ENCODE data around the gene PEX5.
"Not testable (repeated sequence)": the region's sequence is repeated elsewhere in the genome, so short reads cannot be mapped to it uniquely, and the experiment has no call there.

Gene PEX5

DNA sequence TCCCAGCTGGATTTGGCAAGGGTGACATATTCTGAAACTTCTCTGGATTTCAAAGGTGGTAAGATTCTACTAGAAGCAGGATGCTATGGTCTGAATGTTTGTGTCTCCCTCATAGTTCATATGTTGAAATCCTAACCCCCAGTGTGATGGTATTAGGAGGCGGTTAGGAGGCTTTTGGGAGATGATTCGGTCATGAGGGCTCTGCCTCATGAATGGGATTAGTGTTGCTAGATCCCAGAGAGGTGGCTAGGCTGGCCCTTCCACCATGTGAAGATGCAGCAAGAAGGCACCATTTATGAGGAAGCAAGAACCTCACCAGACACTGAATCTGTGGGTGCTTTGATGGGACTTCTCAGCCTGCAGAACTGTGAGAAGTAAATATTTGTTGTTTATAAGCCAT lies 11.0 kb upstream of the PEX5 start:
- no peak for DNase-seq
- H3K9me3 ChIP-seq = peaks cover 3% of the 10 kb centered on the region; the same call in 1 of the 2 replicates
- no peaks in the 10 kb centered on the region for H3K27me3 ChIP-seq
- no peaks in the 10 kb centered on the region for H3K36me3 ChIP-seq
- no peak for TF ChIP-seq CTCF (IDR thresholded peaks at IDR 0.05; ENCODE audit: low read depth, low read length)
- H3K4me1 ChIP-seq = no peaks in the 10 kb centered on the region
- H3K4me3 ChIP-seq (ENCODE audit: low read depth, low read length) = no peak overlapping the region

GRCh38 chr12:7180685-7181084 lies 8.8 kb upstream of the PEX5 start:
- Histone ChIP-seq H3K27me3 (no peaks in the 10 kb centered on the region), H3K36me3 (no peaks in the 10 kb centered on the region), H3K4me3 (ENCODE audit: low read depth, low read length) (no peak overlapping the region), H3K4me1 (no peaks in the 10 kb centered on the region), H3K9me3 (peaks cover 3% of the 10 kb centered on the region; the same call in 1 of the 2 replicates)
- TF ChIP-seq CTCF (IDR thresholded peaks at IDR 0.05; ENCODE audit: low read depth, low read length) = no peak
- DNase-seq = no peak

GRCh38 chr12:7186058-7186457 lies 3.4 kb upstream of the PEX5 start:
- H3K9me3 ChIP-seq; H3K36me3 ChIP-seq; H3K27me3 ChIP-seq; H3K4me3 ChIP-seq (ENCODE audit: low read depth, low read length); H3K4me1 ChIP-seq; DNase-seq: not testable (repeated sequence)

DNA sequence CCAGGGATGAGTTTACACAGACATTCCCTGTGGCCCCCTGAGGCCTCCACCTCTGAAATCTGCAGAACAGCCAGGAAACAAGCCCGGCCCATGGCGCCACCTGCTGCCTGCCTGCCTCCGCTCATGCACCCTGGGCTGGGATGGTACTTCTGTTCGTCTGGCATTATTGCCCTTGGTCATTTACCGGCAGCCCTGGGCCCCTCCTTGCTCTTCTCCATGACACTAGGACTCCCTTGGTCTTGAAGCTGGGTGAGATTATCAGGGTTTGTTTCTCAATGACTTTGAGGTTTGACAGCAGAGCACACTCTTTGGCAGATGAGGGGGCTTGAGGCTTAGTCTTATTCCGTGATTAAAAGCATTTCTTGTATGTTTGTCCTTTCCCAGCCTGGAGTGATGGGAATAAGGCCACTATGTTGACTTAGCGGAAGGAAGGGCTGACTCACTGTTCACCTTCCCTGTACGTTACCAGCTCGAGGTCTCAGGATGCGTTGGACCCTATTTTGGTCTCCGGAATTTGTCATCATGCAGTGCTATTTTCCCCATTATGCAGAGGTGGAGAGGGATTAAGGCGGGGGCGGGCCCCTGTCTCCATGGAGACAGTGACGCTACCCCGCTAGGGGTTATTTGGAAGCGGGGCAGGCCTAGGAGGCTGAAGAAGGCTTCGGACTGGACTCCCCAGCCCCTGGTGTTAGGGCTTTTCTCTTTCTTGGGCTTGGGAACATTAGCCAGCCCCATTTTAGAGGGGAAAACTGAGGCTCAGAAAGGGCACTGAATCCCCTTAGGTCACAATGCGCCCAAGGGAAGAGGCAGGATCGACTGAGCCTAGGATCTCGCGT lies 706 bp upstream of the PEX5 start:
- H3K36me3 ChIP-seq = peaks cover 13% of the 10 kb centered on the region
- H3K4me3 ChIP-seq (ENCODE audit: low read depth, low read length) = peak overlapping the region; percentile 88
- no peaks in the 10 kb centered on the region for H3K9me3 ChIP-seq
- peaks cover 4% of the 10 kb centered on the region; the same call in 1 of the 2 replicates for H3K4me1 ChIP-seq
- DNase-seq = peak; percentile 93
- no peaks in the 10 kb centered on the region for H3K27me3 ChIP-seq
- peak; percentile 89 for TF ChIP-seq CTCF (IDR thresholded peaks at IDR 0.05; ENCODE audit: low read depth, low read length)

GRCh38 chr12:7190268-7191055 lies 976 bp downstream of the PEX5 start:
- H3K36me3 ChIP-seq = peaks cover 26% of the 10 kb centered on the region
- peaks cover 9% of the 10 kb centered on the region for H3K4me1 ChIP-seq
- no peaks in the 10 kb centered on the region for H3K27me3 ChIP-seq
- TF ChIP-seq CTCF (IDR thresholded peaks at IDR 0.05; ENCODE audit: low read depth, low read length) = no peak
- no peaks in the 10 kb centered on the region for H3K9me3 ChIP-seq
- peak; percentile 32 for DNase-seq
- H3K4me3 ChIP-seq (ENCODE audit: low read depth, low read length) = peak overlapping the region; percentile 79

GRCh38 chr12:7193674-7194073 lies 4.2 kb downstream of the PEX5 start:
- no peak for TF ChIP-seq CTCF (IDR thresholded peaks at IDR 0.05; ENCODE audit: low read depth, low read length)
- H3K27me3 ChIP-seq = no peaks in the 10 kb centered on the region
- H3K9me3 ChIP-seq = no peaks in the 10 kb centered on the region
- H3K36me3 ChIP-seq = peaks cover 39% of the 10 kb centered on the region
- no peak overlapping the region for H3K4me3 ChIP-seq (ENCODE audit: low read depth, low read length)
- peaks cover 5% of the 10 kb centered on the region for H3K4me1 ChIP-seq
- DNase-seq = no peak

All from BE2C (cell line).